Psoas muscle (tissue), 8 donors: ENCODE data around the gene SUSD3. TPM values are rescaled to one million over a fixed set of nuclear protein-coding genes. Genes with fewer than 3 reads are reported as not detected.

ENCODE experiments used
- ATAC-seq, 4 donors: fragments of 200-7000 bp; cut with Tn5 transposase; one replicate each; pipeline ENCODE4 v1.9.1; 2020; ENCODE audit warnings: moderate library complexity in 3 of 4, mild to moderate bottlenecking in 2 of 4
- DNase-seq, 2 donors: peaks; one replicate each; pipeline ENCODE4 v3.0.0-alpha.2; 2020
- H3K27ac ChIP-seq: fragments of 200-600 bp; one replicate; pipeline ENCODE4 v1.8.0; 2022
- H3K27me3 ChIP-seq, 3 donors: fragments of 200-600 bp in 1 of 3; one replicate each; pipeline versions ENCODE4 v1.6.1 to v1.8.0; 2013 to 2022; ENCODE audit warnings: low read length in 2 of 3, mild to moderate bottlenecking in 2 of 3, moderate library complexity in 1 of 3; ENCODE audit not compliant: insufficient read depth in 3 of 3
- H3K36me3 ChIP-seq, 2 donors: fragments of 200-600 bp in 1 of 2; one replicate each; pipeline versions ENCODE4 v1.6.1 to v1.8.0; 2013 to 2022; ENCODE audit warnings: low read depth in 1 of 2, mild to moderate bottlenecking in 1 of 2, moderate library complexity in 1 of 2; ENCODE audit not compliant: insufficient read depth in 1 of 2
- H3K4me1 ChIP-seq: fragments of 200-600 bp; one replicate; pipeline ENCODE4 v1.8.0; 2022
- H3K4me3 ChIP-seq: fragments of 200-600 bp; one replicate; pipeline ENCODE4 v1.8.0; 2022; ENCODE audit warnings: mild to moderate bottlenecking
- H3K9me3 ChIP-seq: fragments of 200-600 bp; one replicate; pipeline ENCODE4 v1.8.0; 2022
- CTCF ChIP-seq: fragments of 200-600 bp; IDR thresholded peaks from one replicate; pipeline ENCODE4 v1.8.0; 2022; ENCODE audit warnings: antibody characterized with exemption
- WGBS, 3 donors: extraction: QIAGEN DNeasy Blood & Tissue Kit; methylation state at CpG; one replicate each; pipeline versions ENCODE4 v1.1.6 to v1.1.7; 2013; 5-methylcytosine and 5-hydroxymethylcytosine counted together
- intact Hi-C, 2 donors: fragments of 100-400 bp; cut with DNase I; formaldehyde crosslinking; loops; one replicate each; pipeline versions ENCODE4 v1.11.0 to v1.14.2; 2022
- polyA plus RNA-seq, 3 donors: library from polyadenylated mRNA; stranded (reverse); fragments of 200-250 nt; gene quantifications; one replicate each; pipeline ENCODE4 v1.2.3, GENCODE V29; 2013
- total RNA-seq, 4 donors: library from RNA; stranded (reverse); fragmentation: NEBNext Ultra II Directional in 2 of 4; extraction: Animal tissue kit (Norgen Biotek cat#: 25700) in 2 of 4; gene quantifications; one replicate each; pipeline versions ENCODE4 v1.2.1 to v1.2.4, GENCODE V29; 2021 to 2023
- donor health status: healthy with polysubstance abuse.
- donor health status: DM: no; HTN: no; CAD: no; lungs with moderate emphysema.
- donor health status: Bipolar disorder and iron deficiency.
- donor health status: healthy.
- donor health status: DM: yes; HTN: yes; CAD: no.
- donor health status: DM: no; HTN: no; CAD: no.
- donor health status: DM: no; HTN: no; CAD: no.
- donor health status: DM: yes; HTN: yes; CAD: no.

Gene SUSD3
- total and polyA plus RNA-seq, 7 donors, result 0.13 to 0.65 (median 0.34) TPM; not detected in 2

- no peak for ATAC-seq
- Histone ChIP-seq H3K36me3 (no peaks in the 10 kb centered on the region), H3K4me1 (no peaks in the 10 kb centered on the region), H3K9me3 (no peaks in the 10 kb centered on the region), H3K27me3 (no peaks in the 10 kb centered on the region), H3K4me3 (no peak overlapping the region), H3K27ac (no peak overlapping the region)
- no peak for DNase-seq
- WGBS, 3 donors, result 81 to 96% (median 85%) methylated on average over 4 of the region's 4 CpGs
- intact Hi-C loops, result no loop called here
- TF ChIP-seq CTCF, result no peak
Measured at GRCh38 chr9:93023521-93023815, 35.0 kb upstream of the SUSD3 start.

GRCh38 chr9:93024646-93024910 lies 33.9 kb upstream of the SUSD3 start:
- no peaks in the 10 kb centered on the region for H3K4me1 ChIP-seq
- no peak for TF ChIP-seq CTCF
- H3K36me3 ChIP-seq, result no peaks in the 10 kb centered on the region

GRCh38 chr9:93024986-93025630 lies 33.4 kb upstream of the SUSD3 start:
- no peak for ATAC-seq
- WGBS, 3 donors, result 83 to 94% (median 90%) methylated on average over 11 of the region's 11 CpGs
- no peaks in the 10 kb centered on the region for H3K4me1 ChIP-seq

More at GRCh38 chr9:93024646-93024910, 33.9 kb upstream of the SUSD3 start:
- DNase-seq (no peak), ATAC-seq (no peak)
- H3K27ac ChIP-seq, result no peak overlapping the region
- H3K4me3 ChIP-seq, result no peak overlapping the region
- intact Hi-C loops, result no loop called here
- no peaks in the 10 kb centered on the region for H3K9me3 ChIP-seq
- WGBS, 3 donors, result 72 to 86% (median 82%) methylated on average over 4 of the region's 4 CpGs
- H3K27me3 ChIP-seq, result no peaks in the 10 kb centered on the region

GRCh38 chr9:93025736-93026135 lies 32.8 kb upstream of the SUSD3 start:
- Histone ChIP-seq H3K4me1 (no peaks in the 10 kb centered on the region), H3K9me3 (no peaks in the 10 kb centered on the region), H3K4me3 (no peak overlapping the region), H3K36me3 (no peaks in the 10 kb centered on the region), H3K27ac (no peak overlapping the region), H3K27me3 (no peaks in the 10 kb centered on the region)
- intact Hi-C loops, result no loop called here
- no peak for ATAC-seq
- DNase-seq, result no peak
- TF ChIP-seq CTCF, result no peak
- WGBS, 3 donors, result 72 to 82% (median 77%) methylated on average over 8 of the region's 8 CpGs

More at GRCh38 chr9:93024986-93025630, 33.4 kb upstream of the SUSD3 start:
- Histone ChIP-seq H3K27me3 (no peaks in the 10 kb centered on the region), H3K36me3 (no peaks in the 10 kb centered on the region), H3K4me3 (no peak overlapping the region), H3K9me3 (no peaks in the 10 kb centered on the region), H3K27ac (no peak overlapping the region)
- TF ChIP-seq CTCF, result no peak
- DNase-seq, result no peak
- intact Hi-C loops, result no loop called here

- WGBS, 3 donors, result 94 to 98% (median 96%) methylated on average over 7 of the region's 7 CpGs
- H3K9me3 ChIP-seq, result no peaks in the 10 kb centered on the region
- ATAC-seq, result no peak
- TF ChIP-seq CTCF, result no peak
- no peak for DNase-seq
- no peaks in the 10 kb centered on the region for H3K27me3 ChIP-seq
- no peak overlapping the region for H3K4me3 ChIP-seq
- no peak overlapping the region for H3K27ac ChIP-seq
- intact Hi-C loops, result no loop called here
- no peaks in the 10 kb centered on the region for H3K4me1 ChIP-seq
- H3K36me3 ChIP-seq, result no peaks in the 10 kb centered on the region
Measured at GRCh38 chr9:93026640-93027039, 31.9 kb upstream of the SUSD3 start.
